ENCODE measurements around the gene KAT14. TPM values are rescaled to one million over a fixed set of nuclear protein-coding genes. Genes with fewer than 3 reads are reported as not detected.
"Not testable (repeated sequence)": the region's sequence is repeated elsewhere in the genome, so short reads cannot be mapped to it uniquely, and the experiment has no call there.

The KAT14 gene
- total RNA-seq, 4 donors from 2014 or later: 12.2 to 13.8 (median 13.3) TPM

DNA sequence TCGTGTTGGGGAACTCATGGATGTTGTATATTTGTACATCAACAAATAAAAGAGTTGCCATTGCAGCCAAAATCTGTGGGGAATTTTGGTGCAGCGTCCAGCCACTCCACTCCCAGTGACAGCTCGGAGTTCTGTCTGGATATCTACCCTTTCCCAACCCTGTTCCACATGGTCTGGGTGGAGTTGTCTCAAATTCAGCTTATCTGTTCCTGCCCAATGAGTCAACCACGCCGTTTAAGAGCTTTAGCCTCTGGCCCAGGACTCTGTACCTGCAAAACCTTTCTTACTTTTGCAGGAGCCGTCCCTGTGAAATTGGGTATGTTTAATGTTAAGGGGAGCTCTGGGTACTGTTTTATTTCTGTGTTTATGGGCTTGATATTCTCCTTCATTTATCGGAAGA is 46.0 kb upstream of the KAT14 start:
- TF ChIP-seq POLR2A (IDR thresholded peaks at IDR 0.05) (no peak), EP300 (IDR thresholded peaks at IDR 0.05) (no peak)
- TF ChIP-seq, protein P1, sequence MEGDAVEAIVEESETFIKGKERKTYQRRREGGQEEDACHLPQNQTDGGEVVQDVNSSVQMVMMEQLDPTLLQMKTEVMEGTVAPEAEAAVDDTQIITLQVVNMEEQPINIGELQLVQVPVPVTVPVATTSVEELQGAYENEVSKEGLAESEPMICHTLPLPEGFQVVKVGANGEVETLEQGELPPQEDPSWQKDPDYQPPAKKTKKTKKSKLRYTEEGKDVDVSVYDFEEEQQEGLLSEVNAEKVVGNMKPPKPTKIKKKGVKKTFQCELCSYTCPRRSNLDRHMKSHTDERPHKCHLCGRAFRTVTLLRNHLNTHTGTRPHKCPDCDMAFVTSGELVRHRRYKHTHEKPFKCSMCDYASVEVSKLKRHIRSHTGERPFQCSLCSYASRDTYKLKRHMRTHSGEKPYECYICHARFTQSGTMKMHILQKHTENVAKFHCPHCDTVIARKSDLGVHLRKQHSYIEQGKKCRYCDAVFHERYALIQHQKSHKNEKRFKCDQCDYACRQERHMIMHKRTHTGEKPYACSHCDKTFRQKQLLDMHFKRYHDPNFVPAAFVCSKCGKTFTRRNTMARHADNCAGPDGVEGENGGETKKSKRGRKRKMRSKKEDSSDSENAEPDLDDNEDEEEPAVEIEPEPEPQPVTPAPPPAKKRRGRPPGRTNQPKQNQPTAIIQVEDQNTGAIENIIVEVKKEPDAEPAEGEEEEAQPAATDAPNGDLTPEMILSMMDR (IDR thresholded peaks at IDR 0.05): no peak
- no peak overlapping the region for H3K27ac ChIP-seq
- no peaks in the 10 kb centered on the region for H3K4me1 ChIP-seq
- H3K36me3 ChIP-seq: no peaks in the 10 kb centered on the region
- 79% methylated on average over 7 of the region's 7 CpGs for WGBS, 2 donors
- H3K4me3 ChIP-seq: no peak overlapping the region
- no peaks in the 10 kb centered on the region for H3K27me3 ChIP-seq
- no peak for DNase-seq (ENCODE audit: low spot score in 2 of 2)
- H3K9me3 ChIP-seq: no peaks in the 10 kb centered on the region

DNA sequence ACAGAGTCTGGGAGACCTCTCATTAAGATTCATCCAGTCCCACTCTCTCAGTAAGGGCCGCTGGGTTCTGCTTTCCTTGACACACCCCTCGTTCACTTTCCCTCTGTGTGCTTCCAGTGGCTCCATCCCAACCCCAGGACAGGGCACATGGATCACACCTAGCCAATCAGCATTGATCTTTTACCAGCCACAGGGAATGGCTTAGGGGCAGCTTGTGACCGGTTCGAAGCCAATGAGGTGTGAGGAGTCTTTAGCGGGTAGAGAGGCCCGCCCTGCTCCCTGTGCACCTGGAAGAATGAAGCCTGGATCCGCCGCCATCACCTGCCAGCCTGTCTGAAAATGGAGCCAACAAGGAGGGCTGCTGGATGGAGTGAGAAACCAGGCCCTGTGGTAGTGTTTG is 44.8 kb upstream of the KAT14 start:
- Histone ChIP-seq H3K4me1 (no peaks in the 10 kb centered on the region), H3K27me3 (no peaks in the 10 kb centered on the region), H3K9me3 (no peaks in the 10 kb centered on the region), H3K4me3 (no peak overlapping the region), H3K36me3 (no peaks in the 10 kb centered on the region), H3K27ac (no peak overlapping the region)
- TF ChIP-seq, protein P1 (IDR thresholded peaks at IDR 0.05): no peak
- TF ChIP-seq EP300 (IDR thresholded peaks at IDR 0.05) (no peak), POLR2A (IDR thresholded peaks at IDR 0.05) (no peak)
- 80 to 92% methylated on average over 8 of the region's 8 CpGs for WGBS, 2 donors
- DNase-seq (ENCODE audit: low spot score in 2 of 2): no peak

DNA sequence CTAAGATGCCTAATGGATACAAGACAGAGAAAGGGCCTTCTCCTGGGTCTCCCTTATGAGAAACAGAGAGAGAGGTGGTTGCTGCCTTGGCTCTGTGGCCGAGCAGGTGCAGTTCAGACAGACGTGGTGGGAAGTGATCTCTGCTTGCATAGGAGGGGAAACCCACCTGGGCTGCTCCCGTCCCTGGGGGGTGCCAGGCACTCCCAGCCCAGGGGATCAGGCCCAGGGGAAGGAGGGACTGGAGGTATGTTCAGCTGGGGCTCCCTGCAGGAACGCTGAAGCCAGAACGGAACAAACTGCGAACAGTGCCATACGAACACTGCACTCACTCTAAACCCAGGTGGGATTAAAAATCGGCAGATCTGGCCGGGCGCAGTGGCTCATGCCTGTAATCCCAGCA is 44.3 kb upstream of the KAT14 start:
- Histone ChIP-seq H3K27ac (no peak overlapping the region), H3K36me3 (no peaks in the 10 kb centered on the region), H3K4me3 (no peak overlapping the region), H3K4me1 (no peaks in the 10 kb centered on the region), H3K27me3 (no peaks in the 10 kb centered on the region), H3K9me3 (no peaks in the 10 kb centered on the region)
- TF ChIP-seq EP300 (IDR thresholded peaks at IDR 0.05): no peak
- TF ChIP-seq, protein P1 (IDR thresholded peaks at IDR 0.05): no peak
- TF ChIP-seq POLR2A (IDR thresholded peaks at IDR 0.05): no peak
- DNase-seq (ENCODE audit: low spot score in 2 of 2): no peak
- 74 to 78% methylated on average over 10 of the region's 10 CpGs for WGBS, 2 donors

DNA sequence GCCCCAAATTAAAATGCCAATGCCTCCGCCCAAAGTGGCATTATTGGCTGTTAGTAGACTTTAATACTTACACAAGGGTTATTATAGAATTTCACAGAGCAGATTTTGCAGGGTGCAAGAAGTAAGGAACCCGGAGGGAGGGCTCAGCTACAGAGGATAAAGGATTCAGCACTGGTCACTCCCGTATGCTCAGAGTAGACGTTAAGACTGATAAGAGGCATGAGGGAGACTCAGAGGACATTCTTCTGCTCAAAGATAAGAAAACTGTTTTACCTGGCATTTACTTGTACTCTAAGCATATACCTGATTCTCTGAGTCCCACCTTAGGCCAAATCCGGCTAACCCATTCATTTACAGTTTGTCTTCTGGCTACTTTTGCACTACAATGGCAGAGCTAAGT is 43.5 kb upstream of the KAT14 start:
- no peak overlapping the region for H3K27ac ChIP-seq
- TF ChIP-seq POLR2A (IDR thresholded peaks at IDR 0.05) (no peak), EP300 (IDR thresholded peaks at IDR 0.05) (no peak)
- TF ChIP-seq, protein P1 (IDR thresholded peaks at IDR 0.05): no peak
- DNase-seq (ENCODE audit: low spot score in 2 of 2): no peak
- no peaks in the 10 kb centered on the region for H3K36me3 ChIP-seq
- H3K27me3 ChIP-seq: no peaks in the 10 kb centered on the region
- 73 to 74% methylated on average over 5 of the region's 5 CpGs for WGBS, 2 donors
- H3K4me1 ChIP-seq: no peaks in the 10 kb centered on the region
- no peaks in the 10 kb centered on the region for H3K9me3 ChIP-seq
- no peak overlapping the region for H3K4me3 ChIP-seq

DNA sequence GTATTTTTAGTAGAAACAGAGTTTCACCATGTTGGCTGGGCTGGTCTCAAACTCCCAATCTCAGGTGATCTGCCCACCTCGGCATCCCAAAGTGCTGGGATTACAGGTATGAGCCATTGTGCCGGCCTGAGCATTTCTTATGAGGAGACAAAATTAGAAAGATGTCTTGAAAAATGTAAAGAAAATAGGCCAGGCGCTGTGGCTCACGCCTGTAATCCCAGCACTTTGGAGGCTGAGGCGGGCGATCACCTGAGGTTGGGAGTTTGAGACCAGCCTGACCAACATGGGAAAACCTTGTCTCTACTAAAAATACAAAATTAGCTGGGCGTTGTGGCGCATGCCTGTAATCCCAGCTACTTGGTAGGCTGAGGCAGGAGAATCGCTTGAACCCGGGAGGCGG is 37.1 kb upstream of the KAT14 start:
- not testable (repeated sequence) for DNase-seq (ENCODE audit: low spot score in 2 of 2); H3K4me1 ChIP-seq; H3K27ac ChIP-seq; H3K9me3 ChIP-seq; H3K4me3 ChIP-seq; H3K27me3 ChIP-seq; H3K36me3 ChIP-seq
- 95 to 97% methylated on average over 11 of the region's 11 CpGs for WGBS, 2 donors

DNA sequence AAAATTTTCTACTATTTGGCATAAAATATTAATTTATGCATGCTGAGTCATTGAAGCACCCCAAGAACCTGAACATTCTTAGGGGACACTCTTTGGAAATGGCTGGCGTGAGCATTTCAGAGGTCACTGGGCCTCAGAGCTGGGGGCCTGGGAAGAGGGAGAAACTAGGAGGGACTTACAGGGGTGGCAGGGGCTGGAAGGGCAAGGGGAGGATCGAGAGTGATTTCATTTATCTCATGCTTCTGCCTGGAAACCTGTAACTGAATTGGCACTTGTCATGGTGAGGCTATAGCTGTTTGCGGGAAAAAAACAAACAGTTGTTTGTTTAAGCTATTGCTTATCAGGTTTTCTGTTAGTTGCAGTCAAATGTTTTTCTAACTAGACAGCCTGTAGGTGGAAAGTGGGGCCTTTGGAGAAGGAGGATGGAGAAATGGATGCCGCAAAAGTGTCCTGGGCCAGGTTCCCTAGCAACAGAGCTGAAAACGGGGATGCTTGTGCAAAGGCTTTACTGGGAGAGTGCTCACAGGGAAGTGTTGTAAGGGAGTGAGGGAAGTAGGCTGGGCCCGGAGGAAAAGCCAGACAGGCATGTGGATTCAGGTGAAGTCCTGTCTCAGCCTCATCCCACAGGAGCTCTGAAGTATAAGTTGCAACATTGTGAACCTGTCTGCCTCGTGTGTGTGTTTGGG is 36.4 kb upstream of the KAT14 start:
- H3K27ac ChIP-seq: no peak overlapping the region
- no peaks in the 10 kb centered on the region for H3K9me3 ChIP-seq
- WGBS, 2 donors: 29 to 35% methylated on average over 7 of the region's 7 CpGs
- no peak overlapping the region for H3K4me3 ChIP-seq
- no peaks in the 10 kb centered on the region for H3K36me3 ChIP-seq
- peaks cover 0 to 4% of the 10 kb centered on the region in 2 donors for H3K27me3 ChIP-seq
- no peaks in the 10 kb centered on the region for H3K4me1 ChIP-seq
- TF ChIP-seq EP300 (IDR thresholded peaks at IDR 0.05) (no peak), POLR2A (IDR thresholded peaks at IDR 0.05) (no peak)
- TF ChIP-seq, protein P1 (IDR thresholded peaks at IDR 0.05): no peak
- no peak for DNase-seq (ENCODE audit: low spot score in 2 of 2)

Measured in tibial nerve (tissue), 4 donors.